A673 (cell line): ENCODE data around the gene TTLL7. TPM values are rescaled to one million over a fixed set of nuclear protein-coding genes. Genes with fewer than 3 reads are reported as not detected.

Experiments used
- BruUV-seq: library from RNA; stranded (reverse); fragments of 400-500 nt; replicated peaks from 2 replicates; lab custom pipeline; 2021; lab: Mats Ljungman, UMichigan
- CTCF ChIA-PET: fragments of 300-600 bp; sonication (Branson Sonifier 250); formaldehyde crosslinking; loops from one replicate; lab custom pipeline; 2022; ENCODE audit warnings: antibody characterized with exemption; lab: Charles Lee
- POLR2A ChIA-PET: fragments of 300-600 bp; sonication (Branson Sonifier 250); formaldehyde crosslinking; loops from one replicate; lab custom pipeline; 2022; ENCODE audit warnings: antibody characterized with exemption; ENCODE audit not compliant: low non-redundant PET; lab: Charles Lee
- DNase-seq: peaks from one replicate; pipeline ENCODE4 v3.0.0-alpha.2; 2015; ENCODE audit warnings: low spot score
- H3K27ac ChIP-seq: fragments of 200-600 bp; sonication (generic); 2 replicates; pipeline ENCODE4 v1.5.1; 2016; ENCODE audit warnings: mixed run types, low read depth, mild to moderate bottlenecking, mixed read lengths, antibody characterized with exemption, low read length; ENCODE audit not compliant: poor library complexity, severe bottlenecking
- H3K27me3 ChIP-seq: fragments of 200-600 bp; sonication (generic); replicated peaks from 2 replicates; pipeline ENCODE4 v1.6.1; 2017; ENCODE audit warnings: mixed run types, low read depth, mild to moderate bottlenecking, mixed read lengths, antibody characterized with exemption, low read length; ENCODE audit not compliant: insufficient read depth, poor library complexity
- H3K36me3 ChIP-seq: fragments of 200-600 bp; sonication (generic); 2 replicates; pipeline ENCODE4 v1.6.1; 2016; ENCODE audit warnings: mixed run types, mild to moderate bottlenecking, mixed read lengths, antibody characterized with exemption, low read length; ENCODE audit not compliant: insufficient read depth, poor library complexity, severe bottlenecking
- H3K4me1 ChIP-seq: fragments of 200-600 bp; sonication (generic); 2 replicates; pipeline ENCODE4 v1.6.1; 2017; ENCODE audit warnings: mixed run types, mild to moderate bottlenecking, mixed read lengths, antibody characterized with exemption, low read length; ENCODE audit not compliant: insufficient read depth, poor library complexity, severe bottlenecking
- H3K4me3 ChIP-seq: fragments of 200-600 bp; sonication (generic); 2 replicates; pipeline ENCODE4 v1.5.1; 2016; ENCODE audit warnings: low read depth, mixed run types, mild to moderate bottlenecking, mixed read lengths, low read length; ENCODE audit not compliant: poor library complexity, severe bottlenecking
- H3K9me3 ChIP-seq: fragments of 200-600 bp; sonication (generic); 2 replicates; pipeline ENCODE4 v1.6.1; 2016; ENCODE audit warnings: mixed run types, low read depth, mild to moderate bottlenecking, mixed read lengths, antibody characterized with exemption, low read length; ENCODE audit not compliant: poor library complexity, severe bottlenecking
- EZH2 ChIP-seq: fragments of 200-600 bp; sonication (generic); IDR thresholded peaks from 2 replicates; pipeline ENCODE4 v1.6.1; 2017; ENCODE audit warnings: borderline replicate concordance, low read depth, mild to moderate bottlenecking, mixed read lengths, antibody characterized with exemption, low read length; ENCODE audit not compliant: poor library complexity, severe bottlenecking
- intact Hi-C: fragments of 100-400 bp; cut with micrococcal nuclease; formaldehyde crosslinking; loops from one replicate; pipeline ENCODE4 v1.10.0; 2022; ENCODE audit not compliant: unreplicated experiment
- total RNA-seq: library from RNA; stranded (reverse); gene quantifications from 2 replicates; pipeline ENCODE4 v1.2.3, GENCODE V29; 2021
- TF ChIP-seq, protein P1 (sequence below): fragments of 300-800, 200-600 bp; sonication (generic); conservative IDR thresholded peaks from 2 replicates; pipeline ENCODE4 v1.5.1; 2017; ENCODE audit warnings: low read depth, mild to moderate bottlenecking, antibody characterized with exemption, low read length, moderate library complexity, mixed read lengths

The TTLL7 gene
- total RNA-seq, 1 experiment from 2014 or later = 34.2 TPM

DNA sequence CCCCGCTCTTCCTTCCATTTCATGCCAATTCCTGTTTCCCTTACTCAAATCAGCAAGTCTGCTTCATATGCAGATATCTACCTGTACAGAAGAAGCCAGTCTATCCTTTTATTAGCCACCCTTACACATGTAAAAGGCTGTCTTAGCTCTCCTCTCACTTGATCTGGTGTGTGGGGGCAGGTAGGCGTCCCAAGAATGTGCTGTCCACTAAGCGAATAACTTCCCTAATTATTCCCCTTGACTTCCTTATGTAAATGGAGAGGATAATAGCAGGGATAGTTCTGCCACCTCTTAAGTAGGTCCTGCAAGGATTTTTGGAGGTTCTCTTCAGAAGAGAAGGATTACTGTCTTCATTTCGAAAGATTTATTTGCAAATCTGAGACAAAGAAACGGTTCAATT is 160.4 kb downstream of the TTLL7 start:
- Histone ChIP-seq H3K27ac (no peak overlapping the region), H3K9me3 (no peaks in the 10 kb centered on the region), H3K36me3 (no peaks in the 10 kb centered on the region), H3K27me3 (peaks cover 60% of the 10 kb centered on the region), H3K4me3 (no peak overlapping the region), H3K4me1 (no peaks in the 10 kb centered on the region)
- ChIA-PET POLR2A (no interaction called here), CTCF (no interaction called here)
- no TSS peak for BruUV-seq
- TF ChIP-seq, protein P1, sequence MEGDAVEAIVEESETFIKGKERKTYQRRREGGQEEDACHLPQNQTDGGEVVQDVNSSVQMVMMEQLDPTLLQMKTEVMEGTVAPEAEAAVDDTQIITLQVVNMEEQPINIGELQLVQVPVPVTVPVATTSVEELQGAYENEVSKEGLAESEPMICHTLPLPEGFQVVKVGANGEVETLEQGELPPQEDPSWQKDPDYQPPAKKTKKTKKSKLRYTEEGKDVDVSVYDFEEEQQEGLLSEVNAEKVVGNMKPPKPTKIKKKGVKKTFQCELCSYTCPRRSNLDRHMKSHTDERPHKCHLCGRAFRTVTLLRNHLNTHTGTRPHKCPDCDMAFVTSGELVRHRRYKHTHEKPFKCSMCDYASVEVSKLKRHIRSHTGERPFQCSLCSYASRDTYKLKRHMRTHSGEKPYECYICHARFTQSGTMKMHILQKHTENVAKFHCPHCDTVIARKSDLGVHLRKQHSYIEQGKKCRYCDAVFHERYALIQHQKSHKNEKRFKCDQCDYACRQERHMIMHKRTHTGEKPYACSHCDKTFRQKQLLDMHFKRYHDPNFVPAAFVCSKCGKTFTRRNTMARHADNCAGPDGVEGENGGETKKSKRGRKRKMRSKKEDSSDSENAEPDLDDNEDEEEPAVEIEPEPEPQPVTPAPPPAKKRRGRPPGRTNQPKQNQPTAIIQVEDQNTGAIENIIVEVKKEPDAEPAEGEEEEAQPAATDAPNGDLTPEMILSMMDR = no peak
- no peak for TF ChIP-seq EZH2
- intact Hi-C loops = no loop called here
- no peak for DNase-seq

GRCh38 chr1:83836543-83836942 is 162.4 kb downstream of the TTLL7 start:
- no TSS peak for BruUV-seq
- CTCF ChIA-PET = no interaction called here
- intact Hi-C loops = no loop called here

DNA sequence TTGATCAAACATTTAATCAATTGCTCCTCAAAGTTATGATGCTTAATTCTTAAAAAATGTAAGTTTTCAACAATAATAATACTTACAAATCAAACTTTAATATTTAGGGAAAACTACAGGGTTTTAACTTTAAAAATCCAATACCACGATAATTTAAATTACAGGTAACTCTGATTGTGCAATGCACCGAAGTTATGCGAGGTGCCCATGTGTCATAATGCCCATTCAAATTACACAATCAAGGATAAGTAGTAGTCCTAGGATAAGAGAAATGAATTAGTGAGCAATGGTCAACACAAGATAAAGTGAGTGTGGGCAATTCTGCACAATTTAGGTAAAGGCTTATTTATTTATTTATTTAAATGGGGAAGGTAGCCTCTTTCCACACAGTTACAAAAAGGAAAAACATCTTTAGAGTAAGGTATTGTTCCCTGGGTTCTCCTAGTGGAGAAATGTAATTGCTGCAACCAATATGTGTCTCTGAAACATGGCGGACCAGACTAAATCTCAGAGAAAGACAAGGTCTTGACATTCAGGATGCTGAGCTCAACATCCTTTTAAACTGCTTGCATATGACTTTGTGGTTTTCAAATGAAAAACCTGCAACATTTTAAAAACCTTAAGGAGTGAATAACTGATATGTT is 164.2 kb downstream of the TTLL7 start:
- Histone ChIP-seq H3K9me3 (no peaks in the 10 kb centered on the region), H3K27ac (no peak overlapping the region), H3K4me3 (no peak overlapping the region), H3K4me1 (no peaks in the 10 kb centered on the region), H3K27me3 (peaks cover 64% of the 10 kb centered on the region), H3K36me3 (no peaks in the 10 kb centered on the region)
- CTCF ChIA-PET = no interaction called here
- no peak for DNase-seq
- POLR2A ChIA-PET = no interaction called here
- TF ChIP-seq, protein P1 = no peak; the same call in 1 of the 2 replicates
- no peak for TF ChIP-seq EZH2
- no TSS peak for BruUV-seq
- intact Hi-C loops = no loop called here

More at GRCh38 chr1:83836543-83836942, 162.4 kb downstream of the TTLL7 start:
- no peak for DNase-seq
- H3K4me1 ChIP-seq = no peaks in the 10 kb centered on the region
- POLR2A ChIA-PET = no interaction called here
- H3K9me3 ChIP-seq = no peaks in the 10 kb centered on the region
- H3K27me3 ChIP-seq = peaks cover 59% of the 10 kb centered on the region
- TF ChIP-seq EZH2 = no peak
- TF ChIP-seq, protein P1 = no peak
- H3K4me3 ChIP-seq = no peak overlapping the region
- no peak overlapping the region for H3K27ac ChIP-seq
- H3K36me3 ChIP-seq = no peaks in the 10 kb centered on the region
